D721Med (cell line): Measurements from ENCODE around the gene PEAK1.

ENCODE experiments used
- DNase-seq: peaks from one replicate; pipeline ENCODE4 v3.0.0; 2011; ENCODE audit warnings: low spot score; ENCODE audit not compliant: insufficient read length
- FAIRE-seq: peaks from 2 replicates; lab custom pipeline; 2011; peaks lifted over from hg19 to GRCh38; lab: Jason Lieb, UNC
- CTCF ChIP-seq: IDR thresholded peaks from 2 replicates; pipeline ENCODE4 v1.5.1; 2012; ENCODE audit warnings: mild to moderate bottlenecking, control low read depth; ENCODE audit not compliant: insufficient read depth; ENCODE audit errors: missing control alignments

PEAK1 gene

DNA sequence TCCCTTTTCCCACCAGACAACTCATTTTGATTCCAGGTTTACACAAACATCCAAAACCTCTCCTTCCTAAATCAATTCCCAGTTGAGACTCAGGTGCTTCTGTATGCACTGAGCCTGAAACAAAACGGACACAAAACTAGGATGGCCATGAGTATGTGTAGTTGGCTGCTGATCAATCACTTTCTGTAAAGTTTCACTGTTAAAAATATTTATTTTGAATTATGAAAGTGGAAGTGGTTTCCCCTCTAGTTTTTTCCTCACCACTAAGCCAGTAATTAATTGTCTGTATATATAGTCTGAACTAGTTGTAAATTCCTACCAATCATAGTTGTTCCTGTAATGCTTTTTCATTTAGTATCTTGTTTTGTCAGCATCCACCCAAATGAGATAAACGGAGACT, 297.3 kb downstream of the PEAK1 start:
- no peak for DNase-seq
- FAIRE-seq, result no peak
- TF ChIP-seq CTCF, result no peak

GRCh38 chr15:77121599-77121998, 298.3 kb downstream of the PEAK1 start:
- DNase-seq, result no peak
- TF ChIP-seq CTCF, result no peak
- no peak for FAIRE-seq

- FAIRE-seq (no peak), DNase-seq (no peak)
- TF ChIP-seq CTCF, result no peak
Observed at GRCh38 chr15:77120576-77120975, 299.3 kb downstream of the PEAK1 start.

- no peak for DNase-seq
- no peak for TF ChIP-seq CTCF
- no peak for FAIRE-seq
Observed at GRCh38 chr15:77119446-77119845, 300.5 kb downstream of the PEAK1 start.

- peak; percentile 93 for TF ChIP-seq CTCF
- no peak for DNase-seq
- no peak for FAIRE-seq
Observed at GRCh38 chr15:77118882-77119321, 301.0 kb downstream of the PEAK1 start.

- no peak for DNase-seq
- TF ChIP-seq CTCF, result no peak
- no peak for FAIRE-seq
Observed at GRCh38 chr15:77115179-77115578, 304.7 kb downstream of the PEAK1 start.

- DNase-seq, result no peak
- FAIRE-seq, result no peak
- no peak for TF ChIP-seq CTCF
Observed at GRCh38 chr15:77112838-77113504, 306.9 kb downstream of the PEAK1 start.
